Epidermal melanocyte (primary cell): ENCODE results near the gene RASSF6.
"Not testable (repeated sequence)": the region's sequence is repeated elsewhere in the genome, so short reads cannot be mapped to it uniquely, and the experiment has no call there.

Experiments
- DNase-seq: peaks from one replicate; pipeline ENCODE4 v3.0.0; 2011; ENCODE audit warnings: low spot score; ENCODE audit not compliant: insufficient read length

The RASSF6 gene

GRCh38 chr4:73612032-73612431 lies 8.2 kb downstream of the RASSF6 start:
- no peak for DNase-seq

- no peak for DNase-seq
Measured at GRCh38 chr4:73609706-73610105, 10.5 kb downstream of the RASSF6 start.

- DNase-seq = no peak
Measured at GRCh38 chr4:73608689-73609594, 11.3 kb downstream of the RASSF6 start.

- DNase-seq = no peak
Measured at GRCh38 chr4:73607375-73608033, 12.7 kb downstream of the RASSF6 start.

- no peak for DNase-seq
Measured at GRCh38 chr4:73606465-73606974, 13.7 kb downstream of the RASSF6 start.

GRCh38 chr4:73603854-73604584 lies 16.2 kb downstream of the RASSF6 start:
- DNase-seq = no peak

- DNase-seq = no peak
Measured at GRCh38 chr4:73603271-73603710, 16.9 kb downstream of the RASSF6 start.

GRCh38 chr4:73600954-73601353 lies 19.3 kb downstream of the RASSF6 start:
- no peak for DNase-seq

GRCh38 chr4:73599182-73599581 lies 21.1 kb downstream of the RASSF6 start:
- DNase-seq = no peak

- DNase-seq = no peak
Measured at GRCh38 chr4:73597594-73597993, 22.6 kb downstream of the RASSF6 start.

- not testable (repeated sequence) for DNase-seq
Measured at GRCh38 chr4:73597183-73597582, 23.1 kb downstream of the RASSF6 start.

GRCh38 chr4:73596001-73596400 lies 24.2 kb downstream of the RASSF6 start:
- DNase-seq = no peak

GRCh38 chr4:73593631-73594241 lies 26.5 kb downstream of the RASSF6 start:
- no peak for DNase-seq

GRCh38 chr4:73589887-73590801 lies 30.1 kb downstream of the RASSF6 start:
- no peak for DNase-seq

GRCh38 chr4:73589261-73589847 lies 30.9 kb downstream of the RASSF6 start:
- no peak for DNase-seq

GRCh38 chr4:73588613-73589012 lies 31.6 kb downstream of the RASSF6 start:
- no peak for DNase-seq

- DNase-seq = no peak
Measured at GRCh38 chr4:73586666-73587065, 33.6 kb downstream of the RASSF6 start.

GRCh38 chr4:73586040-73586439 lies 34.2 kb downstream of the RASSF6 start:
- DNase-seq = no peak

GRCh38 chr4:73585345-73585744 lies 34.9 kb downstream of the RASSF6 start:
- DNase-seq = no peak

GRCh38 chr4:73583666-73584065 lies 36.6 kb downstream of the RASSF6 start:
- no peak for DNase-seq
